ENCODE results near the gene COL21A1.

COL21A1 gene

DNA sequence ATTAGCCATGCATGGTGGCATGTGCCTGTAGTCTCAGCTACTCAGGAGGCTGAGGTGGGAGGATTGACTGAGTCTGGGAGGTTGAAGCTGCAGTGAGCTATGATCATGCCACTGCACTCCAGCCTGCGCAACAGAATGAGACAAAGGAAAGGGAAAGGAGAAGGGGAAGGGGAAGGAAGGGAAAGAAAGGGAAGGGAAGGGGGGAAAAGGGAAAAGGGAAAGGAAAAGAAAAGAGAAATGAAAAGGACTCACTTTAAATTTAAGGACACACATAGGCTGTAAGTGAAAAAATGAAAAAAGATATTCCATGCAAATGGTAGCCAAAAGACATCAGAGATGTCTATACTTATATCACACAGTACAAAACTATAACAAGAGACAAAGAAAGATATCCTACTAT, 74.2 kb downstream of the COL21A1 start:
- no peak for DNase-seq

DNA sequence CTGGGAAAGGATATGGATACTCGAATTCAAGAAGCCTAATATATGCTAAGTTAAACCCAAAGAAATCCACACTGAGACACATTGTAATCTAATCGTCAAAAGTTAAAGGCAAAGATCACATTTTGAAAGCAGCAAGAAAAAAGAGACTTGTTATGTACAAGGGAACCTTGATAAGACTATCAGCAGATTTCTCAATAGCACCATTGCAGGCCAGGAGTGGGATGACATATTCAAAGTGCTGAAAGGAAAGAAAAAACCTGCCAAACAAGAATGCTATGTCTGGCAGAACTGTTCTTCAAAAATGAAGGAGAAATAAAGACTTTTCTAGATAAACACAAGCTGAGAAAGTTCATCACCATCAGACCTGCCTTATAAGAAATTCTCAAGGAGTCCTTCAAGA, 75.2 kb downstream of the COL21A1 start:
- no peak for DNase-seq

DNA sequence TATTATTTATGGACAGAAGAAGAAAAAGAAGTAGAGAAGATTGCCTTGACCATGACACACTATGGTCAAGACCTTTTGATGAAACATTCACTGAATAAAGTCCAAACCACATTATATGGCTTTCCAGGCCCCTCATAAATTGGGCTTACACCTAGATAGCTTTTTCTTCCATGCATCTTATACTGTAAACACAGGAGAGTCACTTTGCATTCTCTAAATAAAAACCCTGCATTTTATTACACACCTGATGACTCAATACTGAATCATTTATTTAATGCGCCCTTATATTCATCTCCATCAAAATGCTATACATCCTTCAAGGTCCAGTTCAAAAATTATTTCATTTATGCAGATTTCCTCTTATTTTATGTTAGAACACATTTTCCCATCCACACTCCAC, 78.0 kb downstream of the COL21A1 start:
- no peak for DNase-seq

DNA sequence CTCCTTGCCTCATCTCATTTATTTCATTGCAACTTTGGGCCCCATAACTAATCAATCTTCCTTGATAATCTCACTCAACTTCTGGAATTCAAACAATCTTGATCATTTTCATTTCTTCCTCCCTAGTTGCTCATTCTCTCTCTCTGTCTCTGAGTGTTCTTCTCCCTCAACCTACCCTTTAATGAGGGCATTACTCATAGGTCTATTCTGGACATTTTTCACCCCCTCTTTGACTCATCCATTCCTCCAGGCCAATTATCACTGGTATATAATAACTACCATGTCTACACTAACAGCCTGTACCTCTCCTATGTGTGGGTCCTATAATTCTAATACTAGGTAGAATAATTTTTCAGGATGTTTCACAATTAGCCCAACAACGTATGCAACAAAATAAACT, 78.8 kb downstream of the COL21A1 start:
- DNase-seq: no peak

DNA sequence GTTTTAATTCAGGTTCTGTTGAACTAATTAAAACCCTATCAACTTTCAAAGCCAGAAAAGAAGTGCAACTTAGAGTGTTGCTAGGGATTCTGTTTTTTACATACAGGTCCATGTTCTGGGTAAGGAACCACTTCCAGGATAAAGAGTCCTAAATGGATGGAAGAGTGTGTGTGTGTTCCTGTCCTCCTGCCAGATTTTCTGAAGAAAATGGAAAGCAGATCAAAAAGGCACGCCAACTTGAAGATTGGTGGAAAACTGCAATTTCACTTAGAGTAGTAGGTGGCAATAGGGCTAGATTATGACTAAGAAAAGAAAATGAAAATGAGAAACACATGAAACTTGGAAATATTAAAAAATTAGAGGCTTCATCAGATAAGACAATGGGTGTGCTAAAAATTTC, 85.3 kb downstream of the COL21A1 start:
- DNase-seq: no peak

DNA sequence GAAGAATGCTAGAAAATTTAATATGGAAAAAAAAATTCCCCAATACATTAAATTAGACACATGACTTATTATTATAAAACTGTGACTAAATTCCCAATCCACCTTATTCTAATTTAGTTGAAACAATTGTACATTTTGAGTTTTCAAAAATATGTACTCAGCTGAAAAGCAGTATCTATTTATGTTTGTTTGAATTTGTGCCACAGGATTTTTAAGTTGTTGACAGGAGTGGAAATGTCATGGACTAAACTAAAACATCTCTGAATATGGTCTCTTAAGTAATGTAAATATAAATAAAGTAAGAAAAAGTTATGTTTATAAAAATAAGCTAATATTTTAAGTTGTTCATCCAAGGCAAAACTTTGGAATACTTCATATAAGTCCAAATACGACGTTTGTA, 86.9 kb downstream of the COL21A1 start:
- no peak for DNase-seq

DNA sequence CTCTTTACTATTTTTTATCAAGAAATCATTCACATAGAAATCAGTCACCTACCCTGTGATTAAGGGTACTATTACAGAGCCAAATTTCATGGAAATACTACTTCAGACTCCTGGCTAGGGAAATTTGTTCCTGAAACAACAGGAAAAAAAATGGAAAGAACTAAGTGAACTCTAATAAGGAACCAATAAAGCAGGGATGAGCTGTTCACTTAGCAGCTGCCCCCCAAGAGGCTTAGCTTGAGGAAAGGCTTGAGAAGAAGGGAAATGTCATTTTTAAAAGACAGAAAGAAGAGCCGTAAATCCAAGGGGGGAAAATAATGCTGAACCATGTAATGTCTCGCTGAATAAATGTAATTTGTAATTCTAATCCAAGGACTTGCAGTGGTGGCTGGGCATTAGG, 88.8 kb downstream of the COL21A1 start:
- DNase-seq: no peak

GRCh38 chr6:56156643-56157042, 90.7 kb downstream of the COL21A1 start:
- DNase-seq: no peak

- no peak for DNase-seq
Observed at GRCh38 chr6:56155634-56156141, 91.7 kb downstream of the COL21A1 start.

GRCh38 chr6:56154076-56154475, 93.3 kb downstream of the COL21A1 start:
- no peak for DNase-seq

DNA sequence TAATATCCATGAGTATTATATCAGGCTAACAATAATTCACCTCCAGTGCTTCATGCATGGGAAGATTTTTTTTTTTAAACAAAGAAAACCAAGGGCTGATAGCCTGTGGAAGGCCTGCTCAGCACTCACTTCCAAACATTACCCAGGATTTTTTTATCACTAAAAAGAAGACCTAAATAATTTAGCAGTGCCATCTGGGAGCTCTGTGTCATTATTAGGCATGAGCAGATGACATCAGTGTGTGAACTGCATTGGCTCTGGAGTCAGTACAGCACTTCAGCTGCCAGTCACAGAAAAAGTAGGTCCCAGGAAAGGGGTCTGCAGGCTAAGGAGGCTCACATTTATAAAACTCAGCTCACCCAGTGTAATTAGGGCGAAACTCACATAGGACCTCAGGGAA, 94.8 kb downstream of the COL21A1 start:
- DNase-seq: no peak

GRCh38 chr6:56151609-56152224, 95.7 kb downstream of the COL21A1 start:
- DNase-seq: no peak

- DNase-seq: no peak
Observed at GRCh38 chr6:56148488-56149186, 98.7 kb downstream of the COL21A1 start.

GRCh38 chr6:56147766-56148165, 99.6 kb downstream of the COL21A1 start:
- no peak for DNase-seq

- no peak for DNase-seq
Observed at GRCh38 chr6:56146086-56146485, 101.3 kb downstream of the COL21A1 start.

DNA sequence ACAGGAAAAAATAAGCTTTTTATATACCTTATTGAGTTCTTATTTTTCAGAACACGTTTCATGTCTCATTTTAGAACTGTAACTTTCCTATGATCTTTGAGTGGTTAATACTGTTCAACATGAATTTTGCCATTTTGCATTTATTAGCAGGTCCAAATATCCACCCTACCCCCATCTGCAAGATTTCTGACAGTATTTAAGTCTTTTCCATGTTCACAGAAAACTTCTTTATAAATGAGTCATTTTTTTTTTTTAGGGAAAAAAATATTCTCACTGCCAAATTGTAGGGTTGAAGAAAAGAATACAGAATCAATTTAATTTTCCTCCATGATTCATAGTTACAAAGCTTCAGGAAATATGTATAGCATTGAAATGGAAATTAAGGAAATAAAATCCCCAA, 101.8 kb downstream of the COL21A1 start:
- no peak for DNase-seq

DNA sequence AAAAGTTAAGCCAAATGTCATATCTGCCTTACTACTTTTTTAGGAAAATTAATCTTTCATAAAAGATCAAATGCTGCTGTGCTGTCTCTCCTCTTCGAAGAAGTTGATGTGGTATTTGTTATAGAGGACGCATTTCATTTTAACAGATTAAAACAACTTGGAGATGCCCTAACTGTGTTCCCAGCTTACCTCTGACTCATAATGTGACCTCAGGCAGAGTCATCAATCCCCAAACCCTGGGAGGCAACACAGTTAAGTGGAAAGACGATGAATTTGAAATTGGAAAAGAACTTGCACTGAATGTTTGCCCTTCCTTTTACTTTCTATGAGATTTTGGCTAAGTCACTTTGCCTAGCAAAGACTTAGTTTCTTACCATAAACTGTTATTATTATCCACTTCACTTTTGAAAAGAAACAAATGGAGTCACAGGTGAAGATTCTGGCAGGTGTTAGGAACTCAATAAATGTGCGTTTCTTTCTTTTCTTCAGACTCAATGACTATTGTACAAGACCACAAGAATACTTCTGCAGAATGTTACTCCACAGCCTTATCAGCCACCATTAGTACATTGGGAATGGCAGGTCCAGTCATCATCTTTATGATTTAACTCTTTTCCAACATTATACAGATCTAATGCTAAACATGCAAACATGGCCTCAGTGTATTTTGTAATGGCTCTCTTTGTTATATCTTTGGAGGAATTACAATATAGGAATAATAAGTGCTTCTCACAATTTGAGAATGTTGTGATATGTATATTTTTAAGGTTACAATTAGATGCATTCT, 102.6 kb downstream of the COL21A1 start:
- DNase-seq: no peak

- DNase-seq: no peak
Observed at GRCh38 chr6:56143796-56144195, 103.6 kb downstream of the COL21A1 start.

- DNase-seq: no peak
Observed at GRCh38 chr6:56140090-56140489, 107.3 kb downstream of the COL21A1 start.

GRCh38 chr6:56115715-56116114, 131.7 kb downstream of the COL21A1 start:
- DNase-seq: no peak

DNA sequence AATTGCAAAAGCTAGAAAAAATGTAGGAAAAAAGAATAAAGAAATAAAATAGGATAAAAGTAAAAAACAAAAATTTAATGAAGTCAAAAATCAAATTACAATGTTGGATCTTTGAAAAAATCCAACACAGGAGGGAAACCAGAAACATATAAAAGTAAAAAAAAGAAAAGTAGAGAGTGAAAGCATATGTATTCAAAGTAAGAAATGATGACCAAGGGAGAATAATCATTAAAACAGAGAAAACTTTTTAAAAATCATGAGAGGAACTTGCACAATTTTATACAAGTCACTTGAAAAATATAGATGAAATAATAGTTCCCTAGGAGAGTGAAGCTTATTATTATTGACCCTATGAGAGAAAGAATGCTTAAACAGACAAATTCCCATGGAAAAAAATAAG, 138.2 kb downstream of the COL21A1 start:
- no peak for DNase-seq

DNA sequence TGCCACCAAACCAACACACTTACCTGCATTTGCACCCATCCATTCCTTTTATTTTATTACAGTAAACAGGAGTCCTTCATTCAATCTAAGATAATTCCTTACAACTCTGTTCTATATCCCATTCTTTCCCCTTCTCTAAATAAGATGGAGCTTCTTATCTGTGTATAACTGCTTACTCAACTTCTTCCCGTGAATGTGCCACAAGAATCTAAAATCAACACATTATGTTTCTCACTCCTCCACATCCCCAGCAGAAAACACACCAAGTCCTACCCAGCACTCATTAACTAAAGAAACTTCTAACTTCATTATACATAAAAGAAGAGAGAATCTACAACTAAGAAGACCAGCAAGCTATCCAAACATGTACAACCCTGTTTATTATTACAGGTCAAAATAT, 141.1 kb downstream of the COL21A1 start:
- no peak for DNase-seq

DNA sequence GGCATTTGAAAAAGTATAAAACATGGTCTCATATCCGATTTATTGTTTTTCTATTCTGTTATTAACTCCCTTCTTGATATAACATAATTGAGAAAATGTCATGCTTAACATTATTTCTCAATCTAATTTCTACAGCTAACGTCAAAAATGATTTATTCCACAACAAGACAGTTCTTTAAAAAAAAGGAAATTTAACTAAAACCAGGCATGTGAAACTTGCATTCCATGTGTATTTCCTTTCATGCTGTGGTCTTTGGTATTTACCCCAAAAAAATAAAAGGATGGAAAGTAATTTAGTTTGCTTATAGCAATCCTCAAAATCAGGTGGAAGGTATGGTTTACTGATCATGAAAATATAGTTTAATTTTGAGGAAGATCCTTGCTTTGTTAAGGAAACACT, 142.8 kb downstream of the COL21A1 start:
- no peak for DNase-seq

- no peak for DNase-seq
Observed at GRCh38 chr6:56102216-56102615, 145.2 kb downstream of the COL21A1 start.

Data from activated CD4-positive, alpha-beta T cell treated with anti-CD3 and anti-CD28 coated beads, Interleukin-2, amount 50 U/mL, for 4 hours (primary cell).